Kidney (tissue), 14 donors: ENCODE results near the gene WNT7B. TPM values are rescaled to one million over a fixed set of nuclear protein-coding genes. Genes with fewer than 3 reads are reported as not detected.

Experiments
- DNase-seq, 5 donors: peaks; one replicate each; pipeline ENCODE4 v3.0.0-alpha.2; 2013 to 2020
- FAIRE-seq: peaks from 2 replicates; lab custom pipeline; 2012; peaks lifted over from hg19 to GRCh38; lab: Jason Lieb, UNC
- H3K27ac ChIP-seq, 2 donors: one replicate each; pipeline ENCODE4 v1.7.0; 2013; ENCODE audit warnings: low read depth in 2 of 2, low read length in 2 of 2, inconsistent platforms in 1 of 2
- H3K27me3 ChIP-seq: one replicate; pipeline ENCODE4 v1.7.1; 2013; ENCODE audit warnings: low read length, inconsistent platforms; ENCODE audit not compliant: control insufficient read depth, insufficient read depth
- H3K36me3 ChIP-seq, 3 donors: one replicate each; pipeline versions ENCODE4 v1.7.0 to v1.7.1; 2013; ENCODE audit warnings: low read length in 3 of 3, control low read depth in 1 of 3, inconsistent platforms in 1 of 3; ENCODE audit not compliant: insufficient read depth in 3 of 3, control insufficient read depth in 2 of 3
- H3K4me1 ChIP-seq, 3 donors: one replicate each; pipeline versions ENCODE4 v1.7.0 to v1.7.1; 2013; ENCODE audit warnings: low read length in 3 of 3, inconsistent platforms in 1 of 3, low read depth in 1 of 3; ENCODE audit not compliant: control insufficient read depth in 2 of 3, insufficient read depth in 2 of 3
- H3K4me3 ChIP-seq, 3 donors: one replicate each; pipeline versions ENCODE4 v1.7.0 to v1.8.1; 2013; ENCODE audit warnings: low read length in 3 of 3, control low read depth in 1 of 3, inconsistent platforms in 1 of 3
- H3K9ac ChIP-seq, 3 donors: one replicate each; pipeline versions ENCODE4 v1.7.0 to v1.7.1; 2013; ENCODE audit warnings: low read length in 3 of 3, control low read depth in 1 of 3, inconsistent platforms in 1 of 3
- H3K9me3 ChIP-seq, 3 donors: one replicate each; pipeline versions ENCODE4 v1.7.0 to v1.7.1; 2013; ENCODE audit warnings: low read length in 3 of 3, control low read depth in 1 of 3, inconsistent platforms in 1 of 3; ENCODE audit not compliant: control insufficient read depth in 2 of 3, insufficient read depth in 1 of 3
- intact Hi-C: fragments of 100-400 bp; cut with DNase I; formaldehyde crosslinking; loops from one replicate; pipeline ENCODE4 v1.11.1; 2022
- polyA plus RNA-seq: library from polyadenylated mRNA; stranded (reverse); fragments of 350-450 nt; fragmentation: Illumina TruSeq; extraction: RNeasy Lipid Tissue Mini Kit (QIAGEN cat#74804); gene quantifications from one replicate; pipeline ENCODE4 v1.2.3, GENCODE V29; 2014; ENCODE audit warnings: low read depth, low replicate concordance; ENCODE audit not compliant: insufficient read depth
- total RNA-seq: library from RNA; stranded (reverse); fragmentation: NEBNext Ultra II Directional; extraction: Animal tissue kit (Norgen Biotek cat#: 25700); gene quantifications from one replicate; pipeline ENCODE4 v1.2.1, GENCODE V29; 2021
- TF ChIP-seq, protein P1 (sequence below): IDR thresholded peaks from 3 replicates; pipeline ENCODE4 v1.5.1; 2012; ENCODE audit warnings: mild to moderate bottlenecking, moderate library complexity, borderline replicate concordance; ENCODE audit not compliant: insufficient read depth; ENCODE audit errors: extremely low read depth
- donor health status: control.
- donor health status: control.
- donor health status: control.
- donor health status: control.
- donor health status: control.
- donor health status: DM: yes; HTN: yes; CAD: no.
- donor health status: Normal renal cell carcinoma (clear cell type).

Gene WNT7B
- total and polyA plus RNA-seq, 2 donors from 2014 or later = 1.6 to 2.4 TPM

DNA sequence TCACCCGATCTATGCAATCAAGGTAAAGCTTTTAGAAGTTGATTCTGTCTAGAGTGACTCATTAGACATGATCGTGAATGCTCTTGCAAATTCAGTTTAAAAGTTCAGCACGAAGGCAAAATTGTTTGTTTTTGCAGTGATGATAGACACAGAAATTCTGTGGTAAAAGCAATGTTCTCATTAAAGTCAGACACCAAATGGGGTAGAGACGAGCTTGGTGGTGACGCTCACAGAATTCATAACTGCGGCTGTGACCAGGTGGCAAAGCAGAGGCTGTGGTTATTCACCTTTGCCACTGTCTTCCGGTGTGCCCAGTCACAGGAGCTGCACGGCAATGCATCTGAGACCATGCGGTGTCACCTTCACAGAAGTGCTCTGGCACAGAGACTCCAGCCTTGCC is 83.4 kb downstream of the WNT7B start:
- Histone ChIP-seq H3K9me3 (no peaks in the 10 kb centered on the region), H3K4me3 (no peak overlapping the region), H3K27ac (no peak overlapping the region), H3K36me3 (no peaks in the 10 kb centered on the region), H3K9ac (no peak overlapping the region), H3K4me1 (no peaks in the 10 kb centered on the region), H3K27me3 (no peaks in the 10 kb centered on the region)
- TF ChIP-seq, protein P1, sequence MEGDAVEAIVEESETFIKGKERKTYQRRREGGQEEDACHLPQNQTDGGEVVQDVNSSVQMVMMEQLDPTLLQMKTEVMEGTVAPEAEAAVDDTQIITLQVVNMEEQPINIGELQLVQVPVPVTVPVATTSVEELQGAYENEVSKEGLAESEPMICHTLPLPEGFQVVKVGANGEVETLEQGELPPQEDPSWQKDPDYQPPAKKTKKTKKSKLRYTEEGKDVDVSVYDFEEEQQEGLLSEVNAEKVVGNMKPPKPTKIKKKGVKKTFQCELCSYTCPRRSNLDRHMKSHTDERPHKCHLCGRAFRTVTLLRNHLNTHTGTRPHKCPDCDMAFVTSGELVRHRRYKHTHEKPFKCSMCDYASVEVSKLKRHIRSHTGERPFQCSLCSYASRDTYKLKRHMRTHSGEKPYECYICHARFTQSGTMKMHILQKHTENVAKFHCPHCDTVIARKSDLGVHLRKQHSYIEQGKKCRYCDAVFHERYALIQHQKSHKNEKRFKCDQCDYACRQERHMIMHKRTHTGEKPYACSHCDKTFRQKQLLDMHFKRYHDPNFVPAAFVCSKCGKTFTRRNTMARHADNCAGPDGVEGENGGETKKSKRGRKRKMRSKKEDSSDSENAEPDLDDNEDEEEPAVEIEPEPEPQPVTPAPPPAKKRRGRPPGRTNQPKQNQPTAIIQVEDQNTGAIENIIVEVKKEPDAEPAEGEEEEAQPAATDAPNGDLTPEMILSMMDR = no peak
- intact Hi-C loops = no loop called here
- FAIRE-seq = no peak
- peak in 2 of 5 donors; percentile 15 to 28 for DNase-seq

DNA sequence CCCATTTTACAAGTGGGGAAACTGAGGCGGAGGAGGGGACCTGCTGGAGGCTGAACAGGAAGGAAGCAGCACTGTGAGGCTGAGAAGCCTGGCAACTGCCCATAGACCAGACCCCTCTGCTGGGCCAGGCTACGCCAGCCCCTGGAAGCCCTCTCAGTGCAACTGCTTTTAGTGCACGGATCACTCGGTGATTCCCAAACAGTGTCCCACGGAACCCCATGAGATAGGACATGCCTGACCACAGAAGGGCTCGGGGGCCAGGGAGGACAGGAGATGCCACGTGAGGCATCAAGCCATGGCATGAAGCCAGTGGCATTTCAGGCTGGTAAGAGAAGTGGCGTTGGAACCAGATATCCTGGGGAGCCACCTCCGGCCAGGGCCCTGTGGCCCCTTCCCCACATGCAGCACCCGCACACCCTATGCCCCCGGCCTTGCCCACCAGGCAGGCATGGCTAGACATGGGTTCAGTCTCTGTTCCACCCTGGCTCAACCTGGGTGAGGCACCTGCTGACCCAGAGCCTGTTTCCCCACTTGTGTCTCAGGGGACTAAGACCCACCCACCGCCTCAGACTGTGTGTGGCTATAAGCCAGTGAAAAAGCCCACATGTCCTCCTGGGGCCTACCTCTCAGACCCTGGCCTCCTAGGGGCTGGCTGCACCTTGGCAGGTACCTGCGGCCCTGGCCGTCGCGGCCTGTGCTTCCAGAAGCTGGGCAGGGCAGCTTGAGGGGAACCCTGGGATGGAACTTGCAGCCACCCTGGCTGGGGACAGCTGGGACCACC is 84.1 kb downstream of the WNT7B start:
- H3K9me3 ChIP-seq = no peaks in the 10 kb centered on the region
- no peak overlapping the region for H3K9ac ChIP-seq
- no peak overlapping the region for H3K4me3 ChIP-seq
- TF ChIP-seq, protein P1 = no peak
- H3K27ac ChIP-seq = no peak overlapping the region
- DNase-seq (peak in 2 of 5 donors; percentile 41 to 61), FAIRE-seq (no peak)
- no peaks in the 10 kb centered on the region for H3K27me3 ChIP-seq
- intact Hi-C loops = no loop called here
- H3K36me3 ChIP-seq = no peaks in the 10 kb centered on the region
- no peaks in the 10 kb centered on the region for H3K4me1 ChIP-seq

DNA sequence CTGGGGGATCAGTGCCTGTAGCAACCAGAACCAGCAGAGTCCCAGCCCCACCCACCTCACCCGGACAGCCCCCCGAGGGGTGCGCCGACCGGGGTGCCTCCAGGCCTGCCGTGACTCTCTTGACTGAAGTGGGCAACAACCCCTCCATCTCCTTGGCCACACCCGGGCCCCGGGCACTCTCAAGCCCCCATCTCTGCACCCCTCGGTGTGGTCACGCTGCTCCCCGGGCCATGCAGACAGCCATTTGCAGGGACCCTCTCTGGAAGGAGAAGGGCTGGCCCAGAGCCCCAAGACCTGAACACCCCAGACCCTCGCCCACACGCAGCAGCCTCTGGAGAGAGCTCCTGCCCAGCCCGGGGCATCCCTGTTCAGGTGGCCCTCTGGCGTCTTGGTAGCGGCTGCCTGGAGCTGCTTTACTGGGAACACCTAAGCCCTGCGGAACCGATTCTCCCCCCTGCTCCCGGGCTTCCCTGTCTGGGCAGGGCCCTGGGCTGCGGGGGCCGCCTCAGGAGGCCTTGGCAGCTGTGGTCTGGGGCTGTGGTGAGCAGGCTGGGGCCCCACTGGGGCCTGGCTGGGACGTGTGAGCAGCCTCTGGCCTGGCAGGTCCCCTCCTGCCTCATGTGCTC is 84.9 kb downstream of the WNT7B start:
- Histone ChIP-seq H3K4me1 (no peaks in the 10 kb centered on the region), H3K4me3 (no peak overlapping the region), H3K36me3 (no peaks in the 10 kb centered on the region), H3K9me3 (no peaks in the 10 kb centered on the region), H3K27ac (no peak overlapping the region), H3K9ac (no peak overlapping the region), H3K27me3 (no peaks in the 10 kb centered on the region)
- no peak for FAIRE-seq
- intact Hi-C loops = no loop called here
- DNase-seq = peak in 2 of 5 donors; percentile 45 to 70
- TF ChIP-seq, protein P1 = no peak
